Fibroblast of skin of left biceps (primary cell): ENCODE data around the gene NCF1.
"Not testable (repeated sequence)": the region's sequence is repeated elsewhere in the genome, so short reads cannot be mapped to it uniquely, and the experiment has no call there.

Source experiments
- DNase-seq, 2 experiments: peaks; one replicate each; pipeline ENCODE4 v3.0.0-alpha.2; 2013; ENCODE audit warnings: low read depth in 2 of 2

The NCF1 gene

DNA sequence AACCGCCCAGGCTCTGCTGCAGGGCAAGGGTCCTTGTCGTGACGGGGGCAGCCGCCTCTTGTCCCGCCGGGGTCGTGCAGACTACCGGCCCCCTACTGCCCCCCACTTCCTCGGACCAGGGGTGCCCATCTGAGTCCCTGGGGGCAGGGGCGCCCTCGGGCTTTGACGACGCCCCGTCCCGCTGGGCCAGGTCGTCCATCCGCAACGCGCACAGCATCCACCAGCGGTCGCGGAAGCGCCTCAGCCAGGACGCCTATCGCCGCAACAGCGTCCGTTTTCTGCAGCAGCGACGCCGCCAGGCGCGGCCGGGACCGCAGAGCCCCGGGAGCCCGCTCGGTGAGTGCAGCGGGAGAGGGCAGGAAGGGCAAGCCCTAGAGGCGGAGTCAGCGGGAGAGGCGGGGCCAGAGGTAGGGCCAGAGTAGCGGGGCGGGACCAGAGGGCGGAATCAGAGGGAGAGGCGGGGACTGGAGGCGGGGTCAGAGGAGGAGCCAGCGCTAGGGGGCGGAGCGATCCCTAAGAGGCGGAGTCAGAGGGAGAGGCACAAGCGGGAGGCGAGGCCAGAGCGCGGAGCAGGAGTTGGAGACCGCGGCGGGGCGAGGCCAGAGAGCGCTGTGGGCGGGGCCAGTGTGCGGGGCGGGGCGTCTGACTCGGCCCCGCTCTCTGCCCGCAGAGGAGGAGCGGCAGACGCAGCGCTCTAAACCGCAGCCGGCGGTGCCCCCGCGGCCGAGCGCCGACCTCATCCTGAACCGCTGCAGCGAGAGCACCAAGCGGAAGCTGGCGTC is 14.7 kb downstream of the NCF1 start:
- DNase-seq, result peak in 1 of 2 experiments; percentile 37

DNA sequence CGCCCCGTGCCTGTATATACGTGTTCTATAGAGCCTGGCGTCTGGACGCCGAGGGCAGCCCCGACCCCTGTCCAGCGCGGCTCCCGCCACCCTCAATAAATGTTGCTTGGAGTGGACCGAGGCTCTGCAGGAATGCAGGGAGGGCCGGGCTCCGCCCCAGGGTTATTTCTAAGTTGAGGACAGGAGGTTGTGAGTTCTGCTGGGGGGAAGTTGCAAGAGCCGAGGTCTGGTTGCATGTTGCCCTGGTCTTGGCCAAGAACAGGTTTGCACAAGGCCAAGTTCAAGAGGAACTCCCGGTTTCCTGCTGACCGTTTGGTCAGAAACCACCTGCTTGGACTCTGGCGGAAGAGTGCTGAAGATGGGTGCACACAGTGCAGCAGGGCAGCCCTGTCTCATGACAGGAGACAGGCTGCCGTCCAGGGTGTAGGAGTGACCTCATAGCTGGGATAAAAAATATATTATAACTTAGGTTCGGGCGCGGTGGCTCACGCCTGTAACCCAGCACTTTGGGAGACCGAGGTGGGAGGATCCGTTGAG is 15.5 kb downstream of the NCF1 start:
- DNase-seq, result not testable (repeated sequence)

DNA sequence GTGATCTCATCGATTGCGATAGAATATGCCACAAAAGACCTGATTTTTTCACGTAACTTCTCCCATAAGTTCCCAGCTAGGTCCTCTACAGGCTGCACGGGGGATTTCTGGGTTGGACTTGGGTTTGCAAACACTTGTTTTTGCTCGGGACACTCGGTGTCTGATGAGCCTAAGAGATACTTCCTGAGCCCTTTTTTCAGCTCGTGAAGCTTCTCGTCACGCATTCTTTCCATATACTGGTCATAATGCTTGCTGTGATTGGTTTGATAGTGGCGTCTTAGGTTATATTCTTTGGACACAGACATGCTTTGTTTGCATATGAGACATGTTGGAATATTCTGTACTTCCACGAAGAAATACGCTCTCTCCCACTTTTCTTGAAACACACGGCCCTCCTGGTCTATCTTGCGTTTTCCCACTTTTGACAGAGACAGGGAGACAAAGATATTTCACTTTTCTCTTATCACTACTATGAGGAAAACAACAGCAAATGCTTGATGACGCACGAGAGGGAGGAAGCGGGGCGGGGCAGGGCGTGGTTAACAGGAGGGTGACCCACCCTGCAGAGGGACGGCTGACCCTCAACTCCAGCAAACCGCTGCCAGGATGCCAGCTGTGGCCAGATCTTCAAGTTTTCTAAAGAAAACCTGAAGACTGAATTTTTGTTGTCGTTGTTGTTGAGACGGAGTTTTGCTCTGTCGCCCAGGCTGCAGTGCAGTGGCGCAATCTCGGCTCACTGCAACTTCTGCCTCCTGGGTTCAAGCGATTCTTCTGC is 24.2 kb downstream of the NCF1 start:
- not testable (repeated sequence) for DNase-seq

DNA sequence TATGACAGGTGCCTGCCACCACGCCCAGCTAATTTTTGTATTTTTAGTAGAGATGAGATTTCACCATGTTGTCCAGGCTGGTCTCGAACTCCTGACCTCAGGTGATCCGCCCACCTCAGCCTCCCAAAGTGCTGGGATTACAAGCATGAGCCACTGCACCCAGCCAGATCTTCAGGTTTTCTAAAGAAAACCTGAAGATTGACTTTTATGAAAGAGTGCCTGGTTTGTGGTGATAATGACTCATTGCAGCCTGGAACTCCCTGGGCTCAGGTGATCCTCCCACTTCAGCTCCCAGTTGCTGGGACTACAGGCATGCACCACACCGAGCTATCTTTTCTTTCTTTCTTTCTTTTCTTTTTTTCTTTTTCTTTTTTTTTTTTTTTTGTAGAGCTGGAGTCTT is 24.8 kb downstream of the NCF1 start:
- DNase-seq, result not testable (repeated sequence)

DNA sequence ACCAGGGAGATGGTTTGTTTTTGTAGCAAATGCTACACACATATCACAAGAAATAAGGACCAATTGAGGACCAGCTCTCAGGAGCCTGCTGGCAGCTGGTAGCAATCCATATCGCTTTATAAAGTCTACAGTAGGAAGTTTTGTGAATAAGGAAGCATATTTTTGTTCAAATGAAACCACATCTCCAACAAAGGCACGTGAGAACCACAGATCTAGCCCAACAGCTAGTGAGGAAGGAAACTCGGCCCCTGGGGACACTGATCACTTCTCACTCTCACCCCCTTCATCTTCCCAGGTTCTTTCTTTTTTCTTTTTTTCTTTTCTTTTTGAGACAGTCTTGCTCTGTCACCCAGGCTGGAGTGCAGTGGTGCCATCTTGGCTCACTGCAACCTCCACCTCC is 42.1 kb downstream of the NCF1 start:
- DNase-seq, result not testable (repeated sequence)

DNA sequence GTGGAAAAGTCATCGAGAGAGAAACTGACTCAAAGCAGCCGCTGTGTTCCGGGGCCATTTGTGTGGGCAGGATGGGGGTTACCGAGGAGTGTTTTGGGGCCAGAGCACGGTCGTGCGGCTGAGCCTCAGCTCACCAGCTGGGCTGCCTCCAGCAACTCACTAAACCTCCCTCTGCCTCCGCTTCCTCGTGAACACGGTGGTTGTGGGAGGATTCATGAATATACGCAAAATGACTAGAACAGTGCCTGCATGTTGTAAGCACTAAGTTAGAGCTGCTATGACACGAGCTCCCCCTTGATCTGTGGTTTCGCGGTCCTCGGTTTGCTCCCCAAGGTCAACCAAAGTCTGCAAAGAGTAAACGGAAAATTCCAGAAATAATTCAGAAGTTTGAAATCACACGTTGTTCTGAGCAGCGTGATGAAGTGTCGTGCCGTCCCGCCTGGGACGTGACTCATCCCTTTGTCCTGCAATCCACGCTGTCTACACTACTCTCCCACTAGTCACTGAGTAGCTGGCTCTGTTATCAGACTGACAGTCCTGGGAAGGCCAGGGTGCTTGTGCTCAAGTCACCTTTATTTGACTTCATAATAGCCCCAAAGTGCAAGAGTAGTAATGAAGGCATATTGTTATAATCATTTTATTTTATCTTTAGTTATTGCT is 46.5 kb downstream of the NCF1 start:
- DNase-seq, result not testable (repeated sequence)

DNA sequence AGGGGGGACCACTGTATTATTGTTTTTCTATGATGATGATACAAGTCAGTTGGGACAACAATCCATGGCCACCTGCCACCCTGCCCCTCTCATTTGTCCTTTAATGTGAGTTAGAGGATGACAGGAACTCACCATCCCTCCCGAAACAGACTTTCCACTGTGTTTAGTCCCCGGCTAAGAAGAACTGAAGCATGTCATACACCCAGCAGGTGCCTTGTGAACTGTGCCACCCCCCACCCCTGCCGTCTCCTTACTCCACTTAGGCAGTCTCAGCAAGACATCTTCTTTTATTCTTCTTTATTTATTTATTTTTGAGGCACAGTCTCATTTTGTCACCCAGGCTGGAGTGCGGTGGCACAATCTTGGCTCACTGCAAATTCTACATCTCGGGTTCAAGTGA is 47.4 kb downstream of the NCF1 start:
- not testable (repeated sequence) for DNase-seq

DNA sequence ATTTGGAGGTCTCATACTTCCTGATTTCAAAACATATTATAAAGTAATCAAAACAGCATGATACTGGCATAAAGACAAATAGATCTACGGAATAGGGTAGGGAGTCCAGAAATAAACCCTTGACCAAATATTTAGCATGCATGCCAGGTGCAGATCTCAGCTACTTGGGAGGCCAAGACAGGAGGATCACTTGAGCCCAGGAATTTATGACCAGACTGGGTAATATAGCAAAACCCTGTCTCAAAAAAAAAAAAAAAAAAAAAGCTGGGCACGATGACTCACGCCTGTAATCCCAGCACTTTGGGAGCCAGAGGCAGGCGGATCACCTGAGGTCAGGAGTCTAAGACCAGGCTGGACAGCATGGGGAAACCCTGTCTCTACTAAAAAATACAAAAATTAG is 56.1 kb downstream of the NCF1 start:
- DNase-seq, result not testable (repeated sequence)

DNA sequence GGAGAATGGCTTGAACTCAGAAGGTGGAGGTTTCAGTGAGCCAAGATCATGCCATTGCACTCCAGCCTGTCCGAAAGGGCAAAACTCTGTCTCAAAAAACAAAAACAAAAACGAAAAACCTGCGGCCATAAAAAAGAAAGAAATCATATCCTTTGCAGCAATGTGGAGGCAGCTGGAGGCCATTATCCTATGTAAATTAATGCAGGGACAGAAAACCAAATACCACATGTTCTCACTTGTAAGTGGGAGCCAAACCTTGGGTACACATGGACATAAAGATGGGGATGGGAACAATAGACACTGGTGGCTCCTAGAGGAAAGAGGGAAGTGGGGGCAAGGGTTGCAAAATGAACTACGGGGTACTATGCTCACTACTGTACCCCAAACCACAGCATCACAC is 56.6 kb downstream of the NCF1 start:
- DNase-seq, result not testable (repeated sequence)
